Stomach (tissue), 9 donors: ENCODE results near the gene SOHLH2. TPM values are rescaled to one million over a fixed set of nuclear protein-coding genes. Genes with fewer than 3 reads are reported as not detected.

ENCODE experiments used
- DNase-seq, 2 donors: peaks; one replicate each; pipeline versions ENCODE4 v3.0.0 to v3.0.0-alpha.2; 2013 to 2019
- H3K27ac ChIP-seq, 5 donors: fragments of 200-600 bp in 4 of 5; sonication (generic) in 4 of 5; one replicate each; pipeline ENCODE4 v1.5.1; 2013 to 2019; ENCODE audit warnings: mild to moderate bottlenecking in 1 of 5, moderate library complexity in 1 of 5
- H3K27me3 ChIP-seq, 3 donors: fragments of 200-600 bp; sonication (generic); one replicate each; pipeline ENCODE4 v1.5.1; 2017 to 2019; ENCODE audit warnings: mixed run types in 1 of 3
- H3K36me3 ChIP-seq, 4 donors: fragments of 200-600 bp; sonication (generic); 1 replicate in 3 of 4; 2 replicates in 1 of 4; pipeline ENCODE4 v1.5.1; 2016 to 2019
- H3K4me1 ChIP-seq, 4 donors: fragments of 200-600 bp; sonication (generic); one replicate each; pipeline ENCODE4 v1.5.1; 2016 to 2019
- H3K4me3 ChIP-seq, 4 donors: fragments of 200-600 bp; sonication (generic) in 3 of 4; one replicate each; pipeline ENCODE4 v1.5.1; 2016 to 2019; ENCODE audit warnings: mild to moderate bottlenecking in 1 of 4
- H3K9me3 ChIP-seq, 4 donors: fragments of 200-600 bp; sonication (generic); one replicate each; pipeline ENCODE4 v1.5.1; 2016 to 2019
- EP300 ChIP-seq: sonication (generic); formaldehyde crosslinking; IDR thresholded peaks from one replicate; pipeline ENCODE4 v1.6.1; 2017; ENCODE audit warnings: antibody characterized with exemption
- POLR2A ChIP-seq, 4 donors: fragments of 450-650 bp; IDR thresholded peaks; one replicate each; pipeline ENCODE4 v1.6.1; 2016; ENCODE audit warnings: antibody characterized with exemption in 4 of 4, control low read depth in 2 of 4, mild to moderate bottlenecking in 1 of 4, moderate library complexity in 1 of 4
- POLR2AphosphoS5 ChIP-seq, 3 donors: sonication (generic); formaldehyde crosslinking; IDR thresholded peaks; one replicate each; pipeline ENCODE4 v1.6.1; 2016; ENCODE audit warnings: antibody characterized with exemption in 3 of 3
- WGBS, 5 donors: extraction: QIAGEN DNeasy Blood & Tissue Kit in 3 of 5; methylation state at CpG; one replicate each; pipeline versions ENCODE4 v1.1.5 to v1.1.7; 2013 to 2018; 5-methylcytosine and 5-hydroxymethylcytosine counted together
- intact Hi-C: fragments of 100-400 bp; cut with DNase I; formaldehyde crosslinking; loops from one replicate; pipeline ENCODE4 v1.15.1; 2023; ENCODE audit warnings: low total_unique reads
- polyA plus RNA-seq, 3 donors: library from polyadenylated mRNA; stranded (reverse); fragments of 200-250 nt; gene quantifications; one replicate each; pipeline ENCODE4 v1.2.3, GENCODE V29; 2013
- total RNA-seq, 5 donors: library from RNA; depleted of rRNA; stranded (reverse); fragments of >200 nt; gene quantifications; one replicate each; pipeline versions ENCODE4 v1.1.0 to v1.2.3, GENCODE V29; 2014 to 2016
- TF ChIP-seq, protein P1 (sequence below), 7 experiments: fragments of 450-650 bp in 4 of 7; fragments of 200-600 bp in 3 of 7; sonication (generic) in 3 of 7; IDR thresholded peaks; one replicate each; pipeline ENCODE4 v1.5.1; 2016 to 2019; ENCODE audit warnings: antibody characterized with exemption in 7 of 7, control low read depth in 2 of 7, mild to moderate bottlenecking in 1 of 7
- donor health status: healthy with polysubstance abuse.
- donor health status: Bipolar disorder and iron deficiency.
- donor health status: healthy.

SOHLH2 gene
- total and polyA plus RNA-seq, 8 donors, result 0.18 to 0.45 (median 0.25) TPM; not detected in 5

DNA sequence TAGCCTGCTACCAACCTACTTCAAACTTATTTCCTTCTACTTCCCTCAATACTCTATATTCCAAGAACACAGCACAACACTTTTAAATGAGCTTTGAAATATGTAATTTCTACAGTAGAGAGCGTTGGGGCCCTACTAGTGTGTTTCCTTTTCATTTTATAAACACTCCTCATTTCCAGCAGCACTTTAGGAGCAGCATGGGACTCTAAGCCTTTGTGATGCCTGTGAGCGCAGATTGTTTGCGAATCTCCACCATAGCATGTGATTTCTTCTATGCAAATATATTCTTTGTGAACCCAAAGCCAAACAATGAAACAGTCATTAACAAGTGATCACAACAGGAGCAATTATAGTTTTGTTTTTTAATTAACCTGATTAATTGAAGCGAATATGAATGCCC, 3.6 kb downstream of the SOHLH2 start:
- Histone ChIP-seq H3K4me3 (no peak overlapping the region), H3K27ac (no peak overlapping the region), H3K27me3 (no peaks in the 10 kb centered on the region), H3K9me3 (peaks cover 0 to 7% (median 4%) of the 10 kb centered on the region in 4 donors), H3K36me3 (no peaks in the 10 kb centered on the region), H3K4me1 (no peaks in the 10 kb centered on the region)
- TF ChIP-seq POLR2A (IDR thresholded peaks at IDR 0.05) (no peak), POLR2AphosphoS5 (IDR thresholded peaks at IDR 0.05) (no peak), EP300 (no peak)
- TF ChIP-seq, protein P1, sequence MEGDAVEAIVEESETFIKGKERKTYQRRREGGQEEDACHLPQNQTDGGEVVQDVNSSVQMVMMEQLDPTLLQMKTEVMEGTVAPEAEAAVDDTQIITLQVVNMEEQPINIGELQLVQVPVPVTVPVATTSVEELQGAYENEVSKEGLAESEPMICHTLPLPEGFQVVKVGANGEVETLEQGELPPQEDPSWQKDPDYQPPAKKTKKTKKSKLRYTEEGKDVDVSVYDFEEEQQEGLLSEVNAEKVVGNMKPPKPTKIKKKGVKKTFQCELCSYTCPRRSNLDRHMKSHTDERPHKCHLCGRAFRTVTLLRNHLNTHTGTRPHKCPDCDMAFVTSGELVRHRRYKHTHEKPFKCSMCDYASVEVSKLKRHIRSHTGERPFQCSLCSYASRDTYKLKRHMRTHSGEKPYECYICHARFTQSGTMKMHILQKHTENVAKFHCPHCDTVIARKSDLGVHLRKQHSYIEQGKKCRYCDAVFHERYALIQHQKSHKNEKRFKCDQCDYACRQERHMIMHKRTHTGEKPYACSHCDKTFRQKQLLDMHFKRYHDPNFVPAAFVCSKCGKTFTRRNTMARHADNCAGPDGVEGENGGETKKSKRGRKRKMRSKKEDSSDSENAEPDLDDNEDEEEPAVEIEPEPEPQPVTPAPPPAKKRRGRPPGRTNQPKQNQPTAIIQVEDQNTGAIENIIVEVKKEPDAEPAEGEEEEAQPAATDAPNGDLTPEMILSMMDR (IDR thresholded peaks at IDR 0.05), result no peak
- intact Hi-C loops, result no loop called here
- 70 to 84% (median 82%) methylated on average over 4 of the region's 4 CpGs for whole genome bisulfite sequencing, 5 donors
- DNase-seq, result no peak

DNA sequence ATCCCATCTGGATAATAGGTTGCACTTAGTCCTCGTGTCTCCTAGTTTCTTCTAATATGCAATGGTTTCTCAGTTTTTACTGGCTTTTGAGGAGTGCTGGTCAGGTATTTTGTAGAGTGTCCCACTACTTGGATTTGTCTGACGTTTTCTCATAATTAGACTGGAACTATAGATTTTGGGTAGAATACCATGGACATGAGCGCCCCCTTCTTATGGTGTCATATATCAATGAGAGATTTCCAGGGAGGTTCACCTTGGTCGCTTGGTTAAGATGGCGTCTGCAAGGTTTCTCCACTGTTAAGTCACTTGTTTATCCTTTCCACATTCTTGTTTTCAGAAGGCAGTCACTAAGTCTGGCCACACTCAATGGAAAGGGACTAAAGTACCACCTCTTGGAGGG, 6.7 kb downstream of the SOHLH2 start:
- Histone ChIP-seq H3K9me3 (no peaks in the 10 kb centered on the region), H3K36me3 (no peaks in the 10 kb centered on the region), H3K27ac (no peak overlapping the region), H3K27me3 (no peaks in the 10 kb centered on the region), H3K4me1 (no peaks in the 10 kb centered on the region), H3K4me3 (no peak overlapping the region)
- no peak for DNase-seq
- intact Hi-C loops, result no loop called here
- TF ChIP-seq POLR2AphosphoS5 (IDR thresholded peaks at IDR 0.05), result no peak
- TF ChIP-seq, protein P1 (IDR thresholded peaks at IDR 0.05), result no peak
- no peak for TF ChIP-seq EP300
- no peak for TF ChIP-seq POLR2A (IDR thresholded peaks at IDR 0.05)
- WGBS, 5 donors, result 76 to 88% (median 81%) methylated on average over 5 of the region's 5 CpGs

DNA sequence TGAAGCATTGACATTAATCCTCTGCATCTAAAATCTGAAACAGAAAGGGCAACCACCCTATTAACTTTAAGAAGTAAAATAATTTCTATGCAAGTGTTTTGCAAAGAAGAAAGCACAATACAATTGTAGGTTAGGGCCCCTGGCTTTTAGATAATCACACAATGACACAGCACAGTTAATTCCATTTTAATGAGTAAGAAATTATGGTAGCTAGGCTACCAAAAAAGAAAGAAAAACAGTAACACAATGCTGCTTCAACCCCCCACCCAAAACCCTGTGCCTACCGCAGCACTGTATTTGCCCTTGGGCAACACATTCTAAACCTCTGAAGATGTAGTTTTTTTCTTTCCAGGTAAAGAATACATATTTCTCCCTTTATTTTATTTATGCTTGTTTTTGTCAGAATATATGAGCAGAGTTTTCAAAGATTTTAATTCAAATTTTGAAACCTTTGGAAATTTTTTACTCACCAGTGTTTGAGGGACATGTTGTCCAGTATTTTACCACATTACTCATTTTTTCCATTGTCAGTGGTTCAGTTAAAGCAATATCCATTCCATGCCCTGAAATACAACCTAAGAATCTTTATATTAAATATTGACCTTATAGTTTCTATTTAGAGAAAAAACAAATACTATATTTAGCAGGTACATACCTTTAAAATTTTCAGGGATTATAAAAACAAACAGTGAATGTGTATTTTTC, 21.1 kb downstream of the SOHLH2 start:
- H3K27me3 ChIP-seq, result no peaks in the 10 kb centered on the region
- WGBS, 5 donors, result 67 to 85% (median 74%) methylated on average over 1 of the region's 1 CpG

DNA sequence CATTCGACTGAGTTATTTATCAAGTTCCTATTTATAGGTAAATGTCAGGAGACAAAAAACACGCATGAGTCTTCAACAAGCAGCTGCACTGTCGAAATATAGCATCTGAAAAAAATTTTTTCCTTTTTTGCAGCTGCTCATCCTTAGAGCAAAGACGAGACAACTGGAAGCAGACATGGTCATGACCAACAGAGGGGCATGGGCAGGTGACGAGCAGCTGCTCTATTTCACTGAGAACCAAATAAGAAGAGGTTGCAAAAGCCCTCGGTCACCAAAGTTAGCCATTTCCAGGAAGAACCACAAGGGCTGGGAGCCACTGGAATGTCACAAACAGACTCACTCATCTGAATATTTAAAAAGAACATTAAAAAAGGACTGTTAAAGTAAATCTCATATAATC, 22.2 kb downstream of the SOHLH2 start:
- DNase-seq, result no peak
- Histone ChIP-seq H3K27me3 (no peaks in the 10 kb centered on the region), H3K27ac (no peak overlapping the region), H3K4me3 (no peak overlapping the region), H3K9me3 (no peaks in the 10 kb centered on the region), H3K36me3 (no peaks in the 10 kb centered on the region), H3K4me1 (no peaks in the 10 kb centered on the region)
- intact Hi-C loops, result no loop called here
- 76 to 84% (median 78%) methylated on average over 6 of the region's 6 CpGs for WGBS, 5 donors
- no peak for TF ChIP-seq EP300
- TF ChIP-seq, protein P1 (IDR thresholded peaks at IDR 0.05), result no peak
- TF ChIP-seq POLR2A (IDR thresholded peaks at IDR 0.05), result no peak
- no peak for TF ChIP-seq POLR2AphosphoS5 (IDR thresholded peaks at IDR 0.05)

More for the DNA sequence above, 21.1 kb downstream of the SOHLH2 start:
- H3K27ac ChIP-seq, result no peak overlapping the region
- no peak for DNase-seq
- H3K4me1 ChIP-seq, result no peaks in the 10 kb centered on the region
- H3K9me3 ChIP-seq, result no peaks in the 10 kb centered on the region
- TF ChIP-seq POLR2A (IDR thresholded peaks at IDR 0.05) (no peak), POLR2AphosphoS5 (IDR thresholded peaks at IDR 0.05) (no peak), EP300 (no peak)
- TF ChIP-seq, protein P1 (IDR thresholded peaks at IDR 0.05), result no peak
- H3K4me3 ChIP-seq, result no peak overlapping the region
- no peaks in the 10 kb centered on the region for H3K36me3 ChIP-seq
- intact Hi-C loops, result no loop called here
